Measurements from ENCODE around the gene CES3. TPM values are rescaled to one million over a fixed set of nuclear protein-coding genes. Genes with fewer than 3 reads are reported as not detected.

CES3 gene
- total and polyA plus RNA-seq, 9 of the 15 experiments (the other 6 are each of a cell fraction or from before 2014, with no cell fraction given), result 0.06 to 2.2 (median 0.68) TPM

DNA sequence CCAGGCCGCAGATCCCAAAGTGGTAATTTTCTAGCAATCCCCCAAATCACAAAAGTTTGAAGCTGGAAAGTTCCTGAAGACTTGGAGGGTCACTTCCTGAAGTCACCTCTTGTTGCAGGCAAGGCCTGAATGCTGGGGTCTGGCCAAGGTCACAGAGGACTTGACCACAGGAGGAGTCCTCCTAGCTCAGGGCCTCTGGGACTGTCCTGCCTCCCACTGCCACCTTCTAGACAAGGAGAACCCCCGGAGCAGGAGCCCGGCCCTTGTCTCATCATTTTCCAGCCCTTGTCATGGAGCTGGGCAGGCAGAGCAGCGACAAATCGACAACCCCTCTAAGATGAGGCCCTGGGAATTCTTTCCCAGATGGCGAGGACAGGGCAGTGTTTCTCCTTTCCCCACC is 42.7 kb upstream of the CES3 start:
- H3K4me3 ChIP-seq, result no peak overlapping the region
- no peak overlapping the region for H3K9ac ChIP-seq (ENCODE audit: insufficient read depth in 1 of 2, low read depth in 2 of 2, low read length in 2 of 2)
- no peak overlapping the region for H2AFZ ChIP-seq (ENCODE audit: low read depth, low read length)
- no peaks in the 10 kb centered on the region for H3K36me3 ChIP-seq (ENCODE audit: control insufficient read depth, insufficient read depth, low read length)
- TF ChIP-seq CCNT2 (IDR thresholded peaks at IDR 0.05; ENCODE audit: borderline replicate concordance, extremely low read depth, insufficient read length, low read depth, low read length) (no peak), TAF1 (IDR thresholded peaks at IDR 0.05; ENCODE audit: control insufficient read depth, extremely low read depth, insufficient read depth, low read length, severe bottlenecking) (no peak), PRPF4 (IDR thresholded peaks at IDR 0.05; ENCODE audit: insufficient read depth, low read depth, low read length, poor library complexity, severe bottlenecking) (no peak)
- FAIRE-seq (no peak), DNase-seq (ENCODE audit: extremely low read depth in 1 of 4, low spot score in 3 of 4) (no peak), ATAC-seq (no peak)
- in situ Hi-C loops (cut with MboI) (no loop called here), intact Hi-C loops (cut with micrococcal nuclease) (no loop called here)
- WGBS (ENCODE audit: insufficient coverage, low coverage, missing lambda C conversion rate), result 33% methylated on average over 4 of the region's 6 CpGs
- H4K20me1 ChIP-seq (replicated peaks; ENCODE audit: control insufficient read depth, insufficient read depth, low read length), result no peaks in the 10 kb centered on the region; the same call in 1 of the 2 replicates
- H3K4me2 ChIP-seq (ENCODE audit: insufficient read depth, low read length), result no peak overlapping the region
- H3K79me2 ChIP-seq (ENCODE audit: control insufficient read depth, insufficient read depth, low read length), result no peaks in the 10 kb centered on the region
- no TSS peak for BruUV-seq (replicated peaks)
- no peaks in the 10 kb centered on the region for H3K9me3 ChIP-seq (replicated peaks; ENCODE audit: control insufficient read depth, insufficient read depth, low read depth, low read length)
- no peaks in the 10 kb centered on the region for H3K9me1 ChIP-seq (ENCODE audit: control insufficient read depth, insufficient read depth, low read length)
- CTCF ChIA-PET (ENCODE audit: low intra/inter-chr PET ratio), result no interaction called here
- POLR2A ChIA-PET, result interaction anchor here (0.6 to 2.4 kb wide), 7 partner anchors 12 to 232 kb away, joined by 3 to 9 read pairs (median 3); no protein-coding TSS in a partner anchor
- H3K27ac ChIP-seq (ENCODE audit: extremely low read depth, low read depth, low read length), result no peak overlapping the region
- peaks cover 15 to 64% of the 10 kb centered on the region in 2 experiments; a peak in 4 of 5 replicates for H3K27me3 ChIP-seq (ENCODE audit: control insufficient read depth in 2 of 2, insufficient read depth in 2 of 2, low read length in 2 of 2)
- peaks cover 0 to 17% of the 10 kb centered on the region in 2 experiments; a peak in 2 of 5 replicates for H3K4me1 ChIP-seq (replicated peaks in 1 of 2; ENCODE audit: control insufficient read depth in 2 of 2, insufficient read depth in 2 of 2, low read length in 2 of 2)

Measured in K562 (cell line).